ENCODE measurements around the gene TARS3.
"Not testable (repeated sequence)": the region's sequence is repeated elsewhere in the genome, so short reads cannot be mapped to it uniquely, and the experiment has no call there.

The TARS3 gene

DNA sequence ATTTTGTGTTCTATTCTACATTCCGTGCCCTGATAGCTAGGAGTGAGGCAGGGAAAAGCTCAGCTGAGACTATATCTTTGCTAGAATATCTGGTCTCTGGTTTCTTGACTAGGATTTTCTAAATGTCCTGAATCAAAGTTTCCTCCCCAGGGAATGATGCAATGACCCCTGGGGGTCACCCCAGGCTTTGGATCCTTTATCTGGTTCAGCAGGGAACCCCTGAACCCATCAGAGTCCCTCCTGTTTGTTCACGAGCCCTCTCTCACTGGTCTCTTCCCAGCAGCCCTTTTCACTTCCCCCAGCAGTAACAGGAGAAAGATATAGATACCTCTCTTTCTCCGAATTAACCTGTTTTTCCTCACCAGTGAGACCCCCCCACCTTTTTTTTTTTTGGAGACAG is 86.4 kb downstream of the TARS3 start:
- TF ChIP-seq CTCF (IDR thresholded peaks at IDR 0.05; ENCODE audit: low read depth, low read length) (no peak), POLR2A (IDR thresholded peaks at IDR 0.05; ENCODE audit: extremely low read depth, insufficient read length) (no peak), MYC (IDR thresholded peaks at IDR 0.05; ENCODE audit: low read depth, low read length) (no peak)
- TF ChIP-seq, protein P1, sequence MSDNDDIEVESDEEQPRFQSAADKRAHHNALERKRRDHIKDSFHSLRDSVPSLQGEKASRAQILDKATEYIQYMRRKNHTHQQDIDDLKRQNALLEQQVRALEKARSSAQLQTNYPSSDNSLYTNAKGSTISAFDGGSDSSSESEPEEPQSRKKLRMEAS (IDR thresholded peaks at IDR 0.05; ENCODE audit: low read depth, low read length) = no peak
- no peak overlapping the region for H3K4me3 ChIP-seq (ENCODE audit: low read depth, low read length)
- DNase-seq (ENCODE audit: low read depth) = no peak

DNA sequence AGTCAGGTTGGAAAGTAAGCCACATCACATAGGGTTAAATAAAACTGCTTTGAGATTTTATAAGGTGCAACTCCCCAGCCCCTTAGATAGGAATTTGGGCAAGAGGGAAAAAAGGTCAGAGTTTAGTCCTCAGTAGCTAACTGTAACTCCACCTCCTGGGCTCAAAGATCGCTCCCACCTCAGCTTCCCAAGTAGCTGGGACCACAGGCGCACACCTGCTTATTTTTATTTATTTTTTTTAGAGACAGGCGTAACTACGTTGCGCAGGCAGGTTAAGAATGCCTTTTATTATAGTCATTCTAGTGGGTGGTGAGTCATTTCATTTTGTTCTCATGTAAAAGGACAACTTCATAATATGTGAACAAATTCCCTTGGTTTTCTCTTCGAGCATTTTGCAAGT is 86.8 kb downstream of the TARS3 start:
- H3K4me3 ChIP-seq (ENCODE audit: low read depth, low read length) = no peak overlapping the region
- DNase-seq (ENCODE audit: low read depth) = no peak
- TF ChIP-seq CTCF (IDR thresholded peaks at IDR 0.05; ENCODE audit: low read depth, low read length) (no peak), POLR2A (IDR thresholded peaks at IDR 0.05; ENCODE audit: extremely low read depth, insufficient read length) (no peak), MYC (IDR thresholded peaks at IDR 0.05; ENCODE audit: low read depth, low read length) (no peak)
- TF ChIP-seq, protein P1 (IDR thresholded peaks at IDR 0.05; ENCODE audit: low read depth, low read length) = no peak

DNA sequence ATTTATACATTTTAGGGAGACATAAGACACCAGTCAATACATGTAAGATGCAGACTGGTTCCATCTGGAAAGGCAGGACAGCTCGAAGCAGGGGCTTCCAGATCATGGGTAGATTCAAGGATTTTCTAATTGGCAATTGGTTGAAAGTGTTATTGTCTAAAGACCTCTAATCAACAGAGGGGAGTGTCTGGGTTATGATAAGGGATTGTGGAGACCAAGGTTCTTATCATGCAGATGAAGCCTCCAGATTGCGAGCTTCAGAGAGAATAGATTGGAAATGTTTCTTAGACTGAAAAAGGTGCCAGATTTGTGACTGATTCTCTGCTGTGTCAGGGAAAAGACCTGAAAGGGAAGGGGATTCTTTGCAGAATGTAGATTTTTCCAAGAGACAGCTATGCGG is 87.2 kb downstream of the TARS3 start:
- no peak for TF ChIP-seq CTCF (IDR thresholded peaks at IDR 0.05; ENCODE audit: low read depth, low read length)
- TF ChIP-seq, protein P1 (IDR thresholded peaks at IDR 0.05; ENCODE audit: low read depth, low read length) = no peak
- H3K4me3 ChIP-seq (ENCODE audit: low read depth, low read length) = no peak overlapping the region
- no peak for DNase-seq (ENCODE audit: low read depth)

DNA sequence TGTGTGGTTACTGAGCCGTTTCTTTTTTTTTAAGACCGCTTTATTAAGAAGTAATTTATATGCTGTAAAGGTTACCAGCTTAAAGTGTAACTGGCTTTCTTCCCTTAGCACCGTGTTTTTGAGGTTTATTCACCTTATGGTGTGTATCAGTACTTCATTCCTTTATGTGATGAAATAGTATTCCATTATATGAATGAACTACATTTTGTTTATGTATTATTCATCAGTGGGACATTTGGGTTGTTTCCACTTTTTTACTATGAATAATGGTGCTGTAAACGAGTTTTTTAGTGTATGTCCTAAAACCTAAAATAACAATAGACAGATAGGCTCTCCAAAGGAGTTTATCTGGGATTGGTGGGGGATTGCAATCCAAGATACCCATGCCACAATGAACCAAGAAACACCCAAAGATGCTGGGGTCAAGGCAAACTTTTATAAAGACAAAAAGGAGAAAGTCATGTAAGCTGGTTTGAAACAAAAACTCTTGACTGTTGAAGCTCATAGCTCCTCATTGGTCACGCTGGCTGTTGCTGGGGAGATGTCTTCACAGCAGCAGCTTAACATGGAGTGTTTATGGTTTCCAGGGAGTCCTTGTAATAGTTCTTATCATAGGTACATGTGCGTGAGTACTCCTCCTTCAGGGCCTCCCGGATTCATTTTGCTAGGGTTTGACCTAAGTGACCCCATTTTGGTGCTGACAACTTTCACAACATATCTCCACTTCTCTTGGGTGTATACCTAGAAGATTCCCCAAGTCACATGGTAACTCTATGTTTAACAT is 88.1 kb downstream of the TARS3 start:
- DNase-seq (ENCODE audit: low read depth) = no peak
- TF ChIP-seq POLR2A (IDR thresholded peaks at IDR 0.05; ENCODE audit: extremely low read depth, insufficient read length) (no peak), MYC (IDR thresholded peaks at IDR 0.05; ENCODE audit: low read depth, low read length) (no peak), CTCF (IDR thresholded peaks at IDR 0.05; ENCODE audit: low read depth, low read length) (no peak)
- TF ChIP-seq, protein P1 (IDR thresholded peaks at IDR 0.05; ENCODE audit: low read depth, low read length) = no peak
- H3K4me3 ChIP-seq (ENCODE audit: low read depth, low read length) = no peak overlapping the region

DNA sequence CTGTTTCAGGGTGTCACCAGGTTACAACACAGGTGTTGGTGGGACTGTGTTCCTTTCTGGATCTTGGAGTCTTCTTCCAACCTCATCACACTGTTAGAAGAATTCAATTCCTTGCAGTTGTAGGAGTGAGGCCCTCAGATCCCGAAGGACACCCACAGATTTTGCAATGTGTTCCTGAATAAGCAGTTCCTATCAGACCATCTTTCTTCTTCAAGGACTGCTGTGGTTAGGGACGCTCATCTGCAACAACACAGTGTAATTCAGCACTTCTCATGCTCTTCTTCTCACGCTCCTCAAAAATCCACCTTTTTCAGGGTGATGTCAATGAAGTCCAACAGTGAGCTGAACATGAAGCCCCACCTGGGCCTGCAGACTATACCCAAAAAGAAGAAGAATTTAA is 90.9 kb downstream of the TARS3 start:
- DNase-seq (ENCODE audit: low read depth) = no peak
- no peak for TF ChIP-seq MYC (IDR thresholded peaks at IDR 0.05; ENCODE audit: low read depth, low read length)
- no peak for TF ChIP-seq CTCF (IDR thresholded peaks at IDR 0.05; ENCODE audit: low read depth, low read length)
- TF ChIP-seq, protein P1 (IDR thresholded peaks at IDR 0.05; ENCODE audit: low read depth, low read length) = no peak
- no peak for TF ChIP-seq POLR2A (IDR thresholded peaks at IDR 0.05; ENCODE audit: extremely low read depth, insufficient read length)
- no peak overlapping the region for H3K4me3 ChIP-seq (ENCODE audit: low read depth, low read length)

- H3K4me3 ChIP-seq (ENCODE audit: low read depth, low read length) = not testable (repeated sequence)
Observed at GRCh38 chr15:101626729-101627128, 97.5 kb downstream of the TARS3 start.

More at GRCh38 chr15:101626729-101627128, 97.5 kb downstream of the TARS3 start:
- not testable (repeated sequence) for DNase-seq (ENCODE audit: low read depth)

Data from NB4 (cell line).